GM18517 (cell line): ENCODE results near the gene RAD51B.

Experiments
- ATAC-seq: cut with Tn5 transposase; IDR thresholded peaks from one replicate; pipeline ENCODE4 v1.9.1; 2021; ENCODE audit warnings: mild to moderate bottlenecking, moderate library complexity; ENCODE audit not compliant: unreplicated experiment

The RAD51B gene

GRCh38 chr14:68592948-68593556 is 773.5 kb downstream of the RAD51B start:
- ATAC-seq, result no peak

GRCh38 chr14:68593806-68594536 is 774.4 kb downstream of the RAD51B start:
- ATAC-seq, result no peak

GRCh38 chr14:68594737-68595380 is 775.3 kb downstream of the RAD51B start:
- ATAC-seq, result no peak

- ATAC-seq, result no peak
These were observed 776.6 kb downstream of the RAD51B start for GRCh38 chr14:68596211-68596610.

GRCh38 chr14:68596701-68597100 is 777.1 kb downstream of the RAD51B start:
- no peak for ATAC-seq

- no peak for ATAC-seq
These were observed 778.5 kb downstream of the RAD51B start for GRCh38 chr14:68598089-68598488.

GRCh38 chr14:68598621-68599447 is 779.3 kb downstream of the RAD51B start:
- no peak for ATAC-seq

- ATAC-seq, result no peak
These were observed 780.5 kb downstream of the RAD51B start for GRCh38 chr14:68599896-68600610.

GRCh38 chr14:68602507-68602906 is 782.9 kb downstream of the RAD51B start:
- no peak for ATAC-seq

- no peak for ATAC-seq
These were observed 784.2 kb downstream of the RAD51B start for GRCh38 chr14:68603533-68604360.

GRCh38 chr14:68604361-68604730 is 784.8 kb downstream of the RAD51B start:
- ATAC-seq, result no peak

GRCh38 chr14:68604822-68605221 is 785.2 kb downstream of the RAD51B start:
- no peak for ATAC-seq

GRCh38 chr14:68606176-68606575 is 786.6 kb downstream of the RAD51B start:
- ATAC-seq, result no peak

- no peak for ATAC-seq
These were observed 787.1 kb downstream of the RAD51B start for GRCh38 chr14:68606644-68607043.

- no peak for ATAC-seq
These were observed 787.7 kb downstream of the RAD51B start for GRCh38 chr14:68607081-68607866.

GRCh38 chr14:68607867-68608573 is 788.4 kb downstream of the RAD51B start:
- no peak for ATAC-seq

GRCh38 chr14:68608574-68608962 is 789.0 kb downstream of the RAD51B start:
- ATAC-seq, result no peak

- no peak for ATAC-seq
These were observed 789.4 kb downstream of the RAD51B start for GRCh38 chr14:68609012-68609411.
